NB4 (cell line): Measurements from ENCODE around the gene SEC61A1.

Experiments
- TF ChIP-seq, protein P1 (sequence below): IDR thresholded peaks from one replicate; pipeline ENCODE4 v1.5.1; 2012; ENCODE audit warnings: low read depth, low read length
- TF ChIP-seq, protein P2 (sequence below): IDR thresholded peaks from 2 replicates; pipeline ENCODE4 v1.6.1; 2011; ENCODE audit warnings: low read depth, low read length

DNA sequence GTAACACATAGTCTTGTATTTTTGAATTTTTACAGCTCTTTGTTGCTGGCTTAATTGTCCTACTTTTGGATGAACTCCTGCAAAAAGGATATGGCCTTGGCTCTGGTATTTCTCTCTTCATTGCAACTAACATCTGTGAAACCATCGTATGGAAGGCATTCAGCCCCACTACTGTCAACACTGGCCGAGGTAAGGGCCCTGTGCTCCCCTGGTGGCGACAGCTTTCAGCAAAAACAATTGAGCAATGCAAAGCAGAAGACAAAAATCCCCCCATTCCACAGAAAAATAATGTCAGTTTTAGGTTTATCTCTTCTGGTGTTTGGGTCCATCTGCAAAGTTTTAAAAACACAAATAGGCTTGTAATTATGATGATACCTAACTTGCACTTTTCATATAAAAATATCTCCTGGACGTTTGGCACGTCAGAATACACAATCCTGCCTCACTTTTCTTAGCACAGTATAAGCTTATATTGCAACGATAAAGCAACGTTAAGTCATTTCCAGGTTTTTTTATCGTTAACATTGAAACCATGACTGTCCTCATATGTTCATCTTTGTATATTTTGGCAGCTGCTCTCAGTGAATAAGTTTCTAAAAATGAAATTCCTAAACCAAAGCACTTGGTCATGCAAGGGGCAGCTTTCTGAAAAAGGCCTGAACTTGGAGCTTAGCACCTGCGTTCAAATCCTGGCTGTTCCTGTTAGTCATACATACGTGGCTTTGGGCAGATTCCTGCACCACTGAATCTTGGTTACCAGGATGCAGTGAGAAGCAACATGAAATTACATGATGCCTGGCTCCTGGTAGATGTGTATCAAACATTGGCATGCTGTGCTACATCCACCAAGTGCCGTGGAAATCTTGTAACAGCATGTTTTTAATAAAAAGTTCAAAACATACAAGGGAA is 8.5 kb downstream of the SEC61A1 start:
- TF ChIP-seq, protein P1, sequence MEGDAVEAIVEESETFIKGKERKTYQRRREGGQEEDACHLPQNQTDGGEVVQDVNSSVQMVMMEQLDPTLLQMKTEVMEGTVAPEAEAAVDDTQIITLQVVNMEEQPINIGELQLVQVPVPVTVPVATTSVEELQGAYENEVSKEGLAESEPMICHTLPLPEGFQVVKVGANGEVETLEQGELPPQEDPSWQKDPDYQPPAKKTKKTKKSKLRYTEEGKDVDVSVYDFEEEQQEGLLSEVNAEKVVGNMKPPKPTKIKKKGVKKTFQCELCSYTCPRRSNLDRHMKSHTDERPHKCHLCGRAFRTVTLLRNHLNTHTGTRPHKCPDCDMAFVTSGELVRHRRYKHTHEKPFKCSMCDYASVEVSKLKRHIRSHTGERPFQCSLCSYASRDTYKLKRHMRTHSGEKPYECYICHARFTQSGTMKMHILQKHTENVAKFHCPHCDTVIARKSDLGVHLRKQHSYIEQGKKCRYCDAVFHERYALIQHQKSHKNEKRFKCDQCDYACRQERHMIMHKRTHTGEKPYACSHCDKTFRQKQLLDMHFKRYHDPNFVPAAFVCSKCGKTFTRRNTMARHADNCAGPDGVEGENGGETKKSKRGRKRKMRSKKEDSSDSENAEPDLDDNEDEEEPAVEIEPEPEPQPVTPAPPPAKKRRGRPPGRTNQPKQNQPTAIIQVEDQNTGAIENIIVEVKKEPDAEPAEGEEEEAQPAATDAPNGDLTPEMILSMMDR: no peak
- TF ChIP-seq, protein P2, sequence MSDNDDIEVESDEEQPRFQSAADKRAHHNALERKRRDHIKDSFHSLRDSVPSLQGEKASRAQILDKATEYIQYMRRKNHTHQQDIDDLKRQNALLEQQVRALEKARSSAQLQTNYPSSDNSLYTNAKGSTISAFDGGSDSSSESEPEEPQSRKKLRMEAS: no peak
